Fibroblast of skin of back (primary cell): ENCODE results near the gene CEP131.

Source experiments
- DNase-seq: peaks from one replicate; pipeline ENCODE4 v3.0.0-alpha.2; 2013

The CEP131 gene

GRCh38 chr17:81221371-81221841 lies 1.4 kb downstream of the CEP131 start:
- no peak for DNase-seq

GRCh38 chr17:81219476-81220180 lies 3.1 kb downstream of the CEP131 start:
- DNase-seq: no peak

- DNase-seq: no peak
Measured at GRCh38 chr17:81218991-81219390, 3.8 kb downstream of the CEP131 start.

DNA sequence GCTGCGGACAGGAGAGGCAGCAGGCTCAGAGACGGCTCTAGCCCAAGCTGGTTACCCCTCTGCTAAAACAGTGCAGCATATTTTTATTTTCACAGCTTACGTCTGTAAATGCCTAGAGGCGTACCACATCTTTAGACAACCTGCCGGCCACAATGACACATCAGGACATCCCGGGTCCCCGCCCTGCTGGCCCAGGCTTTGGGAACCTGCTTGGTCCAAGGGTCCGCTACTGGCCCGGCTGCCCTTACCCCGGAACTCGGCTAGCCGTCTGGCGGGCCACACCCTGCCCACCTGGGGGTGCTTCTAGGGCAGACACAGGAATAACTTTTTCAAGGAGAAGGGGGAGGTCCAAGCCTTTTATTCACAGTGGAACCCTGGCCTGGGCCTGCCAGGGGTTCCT lies 4.3 kb downstream of the CEP131 start:
- DNase-seq: no peak

GRCh38 chr17:81217491-81217890 lies 5.3 kb downstream of the CEP131 start:
- DNase-seq: no peak

- DNase-seq: no peak
Measured at GRCh38 chr17:81213978-81214377, 8.8 kb downstream of the CEP131 start.

DNA sequence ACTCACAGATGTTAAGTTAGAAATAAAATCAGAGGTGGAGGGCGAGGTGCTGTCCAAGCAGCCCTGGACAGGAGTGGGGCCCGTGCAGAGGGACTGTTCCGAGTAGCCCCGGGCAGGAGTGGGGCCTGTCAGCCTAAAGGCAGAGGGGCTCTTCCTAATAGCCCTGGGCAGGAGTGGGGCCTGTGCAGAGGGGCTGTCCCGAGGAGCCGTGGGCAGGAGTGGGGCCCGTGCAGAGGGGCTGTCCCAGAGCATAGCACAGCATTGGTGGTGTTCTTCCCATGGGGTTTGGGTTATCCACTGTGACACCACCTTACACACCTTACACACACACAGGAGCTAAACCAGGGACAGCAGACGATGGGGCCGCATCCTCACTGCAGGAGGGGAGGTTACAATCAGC lies 10.4 kb downstream of the CEP131 start:
- no peak for DNase-seq

- DNase-seq: no peak
Measured at GRCh38 chr17:81210868-81211267, 11.9 kb downstream of the CEP131 start.

DNA sequence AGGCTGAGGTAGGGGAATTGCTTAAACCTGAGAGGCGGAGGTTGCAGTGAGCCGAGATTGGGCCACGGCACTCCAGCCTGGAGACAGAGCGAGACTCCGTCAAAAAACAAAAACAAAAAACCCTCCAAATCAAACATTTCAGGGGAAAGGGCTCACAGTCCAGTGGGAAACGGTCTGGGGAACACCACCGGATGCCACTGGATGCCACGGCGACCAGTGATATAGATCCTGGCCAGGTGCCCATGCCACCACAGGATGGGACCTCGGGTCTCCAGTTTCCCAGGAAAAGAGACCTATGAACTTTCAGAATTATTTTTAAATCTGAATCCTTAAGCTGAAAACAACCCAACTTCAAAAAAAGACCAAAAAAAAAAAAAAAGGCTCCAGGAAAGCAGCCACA lies 12.3 kb downstream of the CEP131 start:
- no peak for DNase-seq

DNA sequence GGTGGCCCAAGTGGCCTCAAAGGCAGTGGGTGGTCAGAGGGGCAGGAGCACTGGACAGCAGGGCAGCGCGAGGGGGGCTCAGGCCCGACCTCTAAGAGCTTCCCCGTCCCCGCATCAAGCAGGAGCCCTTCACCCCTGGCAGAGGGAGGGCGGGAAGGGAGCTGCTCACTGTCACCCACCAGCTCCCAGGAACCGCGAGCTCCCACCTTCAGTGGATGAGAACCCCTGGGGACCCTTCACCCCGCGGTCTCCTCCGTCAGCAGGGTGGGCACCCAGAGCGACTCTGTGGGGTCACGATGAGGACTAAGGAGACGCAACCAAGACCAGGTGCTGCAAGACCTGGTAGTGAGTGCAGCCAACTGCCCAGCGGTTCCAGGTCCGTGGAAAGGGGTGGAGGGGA lies 13.6 kb downstream of the CEP131 start:
- no peak for DNase-seq

GRCh38 chr17:81208651-81209050 lies 14.1 kb downstream of the CEP131 start:
- no peak for DNase-seq

- no peak for DNase-seq
Measured at GRCh38 chr17:81207610-81208581, 14.9 kb downstream of the CEP131 start.

DNA sequence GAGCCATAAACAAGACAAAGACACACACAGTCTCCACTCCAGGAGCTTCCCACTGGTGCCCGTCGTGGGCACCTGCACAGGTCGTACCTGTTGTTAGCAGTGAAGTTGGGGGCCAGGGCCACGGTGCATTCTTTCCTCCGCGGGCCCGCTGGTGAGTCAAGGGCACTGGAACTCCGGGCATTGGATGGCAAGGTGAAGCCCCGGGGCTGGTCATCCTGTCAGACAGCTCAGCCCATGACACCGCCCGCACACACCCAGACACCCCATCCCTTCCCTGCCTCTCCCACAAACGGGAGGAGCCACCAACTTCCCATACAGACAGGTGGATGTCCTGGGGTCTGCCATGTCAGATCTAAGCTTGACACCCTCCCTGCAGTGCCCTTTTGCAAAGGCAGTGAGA lies 16.1 kb downstream of the CEP131 start:
- no peak for DNase-seq

DNA sequence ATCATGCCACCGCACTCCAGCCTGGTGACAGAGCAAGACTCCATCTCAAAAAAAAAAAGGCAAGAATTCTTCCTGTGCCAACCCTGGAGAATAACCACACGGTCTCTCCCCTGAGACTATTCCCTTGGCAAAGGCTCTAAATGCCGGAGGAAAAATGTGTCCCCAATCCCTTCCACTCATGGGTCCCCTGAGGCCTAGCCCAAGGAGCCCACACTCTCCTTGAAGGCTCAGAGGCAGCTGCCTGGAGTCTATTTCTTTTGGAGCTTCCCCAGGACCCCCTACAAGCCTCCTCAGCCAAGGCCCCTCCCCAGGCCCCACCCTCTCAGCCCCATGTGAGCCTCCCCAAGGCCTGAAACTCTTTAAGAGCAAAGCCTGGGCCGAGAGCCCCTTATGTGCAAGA lies 16.6 kb downstream of the CEP131 start:
- peak; percentile 25 for DNase-seq

DNA sequence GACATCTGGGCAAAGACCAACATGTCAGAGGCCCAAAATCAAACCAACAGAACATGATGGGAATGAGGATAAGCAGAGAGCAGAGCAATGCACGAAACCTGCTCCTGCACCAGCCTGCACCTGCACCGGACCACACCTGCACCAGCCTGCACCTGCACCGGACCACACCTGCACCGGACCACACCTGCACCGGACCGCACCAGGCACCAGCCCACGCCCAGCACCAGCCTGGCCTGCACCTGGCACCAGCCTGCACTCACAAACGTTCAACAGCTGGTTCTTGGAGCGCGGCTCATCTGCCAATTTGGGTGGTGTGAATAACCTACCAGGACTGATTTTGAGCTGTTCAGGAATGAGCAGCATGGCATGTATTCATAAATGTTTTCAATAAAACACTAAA lies 18.2 kb downstream of the CEP131 start:
- DNase-seq: no peak

- no peak for DNase-seq
Measured at GRCh38 chr17:81203136-81203535, 19.6 kb downstream of the CEP131 start.

DNA sequence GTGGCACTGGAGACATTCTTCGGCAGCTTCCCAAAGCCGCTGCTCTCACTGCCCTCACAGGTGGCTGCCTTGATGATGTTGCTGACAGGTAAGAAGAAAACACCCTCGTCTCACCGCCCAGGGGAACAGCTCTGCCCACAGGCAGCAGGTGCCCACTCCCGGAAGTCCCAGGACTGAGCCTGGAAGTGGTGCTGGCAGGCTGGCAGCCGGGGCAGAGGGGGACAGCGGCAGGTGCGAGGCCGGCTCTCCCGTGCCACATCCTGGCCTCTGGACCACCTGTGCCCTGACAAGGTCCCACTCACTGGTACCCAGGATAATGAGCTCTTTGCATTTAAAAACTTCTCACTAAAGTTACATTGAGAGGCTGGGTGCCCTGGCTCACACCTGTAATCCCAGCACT lies 20.4 kb downstream of the CEP131 start:
- no peak for DNase-seq

- peak; percentile 63 for DNase-seq
Measured at GRCh38 chr17:81200695-81201580, 21.8 kb downstream of the CEP131 start.

- no peak for DNase-seq
Measured at GRCh38 chr17:81200201-81200600, 22.6 kb downstream of the CEP131 start.

GRCh38 chr17:81199482-81199830 lies 23.3 kb downstream of the CEP131 start:
- no peak for DNase-seq

GRCh38 chr17:81198826-81199481 lies 23.8 kb downstream of the CEP131 start:
- no peak for DNase-seq

- DNase-seq: no peak
Measured at GRCh38 chr17:81197831-81198490, 24.8 kb downstream of the CEP131 start.
